Fibroblast of upper back skin (primary cell): ENCODE results near the gene ZNF846.
"Not testable (repeated sequence)": the region's sequence is repeated elsewhere in the genome, so short reads cannot be mapped to it uniquely, and the experiment has no call there.

ENCODE experiments used
- DNase-seq: peaks from one replicate; pipeline ENCODE4 v3.0.0-alpha.2; 2013

The ZNF846 gene

GRCh38 chr19:9782338-9782737 is 13.8 kb upstream of the ZNF846 start:
- no peak for DNase-seq

GRCh38 chr19:9757544-9758501 is 10.7 kb downstream of the ZNF846 start:
- no peak for DNase-seq

GRCh38 chr19:9752701-9753443 is 15.7 kb downstream of the ZNF846 start:
- DNase-seq = no peak

GRCh38 chr19:9751446-9751845 is 17.1 kb downstream of the ZNF846 start:
- DNase-seq = no peak

- no peak for DNase-seq
Measured at GRCh38 chr19:9741476-9742171, 26.9 kb downstream of the ZNF846 start.

- no peak for DNase-seq
Measured at GRCh38 chr19:9735986-9736385, 32.6 kb downstream of the ZNF846 start.

- not testable (repeated sequence) for DNase-seq
Measured at GRCh38 chr19:9730056-9730455, 38.5 kb downstream of the ZNF846 start.

GRCh38 chr19:9729162-9729561 is 39.4 kb downstream of the ZNF846 start:
- no peak for DNase-seq

GRCh38 chr19:9727644-9728043 is 40.9 kb downstream of the ZNF846 start:
- DNase-seq = no peak

- DNase-seq = not testable (repeated sequence)
Measured at GRCh38 chr19:9725508-9726201, 42.9 kb downstream of the ZNF846 start.

- DNase-seq = no peak
Measured at GRCh38 chr19:9724157-9724556, 44.4 kb downstream of the ZNF846 start.

GRCh38 chr19:9721861-9722260 is 46.7 kb downstream of the ZNF846 start:
- no peak for DNase-seq

GRCh38 chr19:9720541-9720940 is 48.0 kb downstream of the ZNF846 start:
- DNase-seq = no peak

GRCh38 chr19:9711815-9712214 is 56.7 kb downstream of the ZNF846 start:
- no peak for DNase-seq

- DNase-seq = no peak
Measured at GRCh38 chr19:9709305-9709704, 59.2 kb downstream of the ZNF846 start.

- no peak for DNase-seq
Measured at GRCh38 chr19:9705836-9706235, 62.7 kb downstream of the ZNF846 start.

- no peak for DNase-seq
Measured at GRCh38 chr19:9702186-9702585, 66.4 kb downstream of the ZNF846 start.
